Neural progenitor cell (in vitro differentiated cells): Measurements from ENCODE around the gene MVK.

Experiments used
- EZH2 ChIP-seq: fragments of 200-600 bp; sonication (generic); IDR thresholded peaks from 2 replicates; pipeline ENCODE4 v1.6.1; 2017; ENCODE audit warnings: antibody characterized with exemption, mild to moderate bottlenecking, moderate library complexity
- TF ChIP-seq, protein P1 (sequence below): fragments of 200-600 bp; sonication (generic); IDR thresholded peaks from 2 replicates; pipeline ENCODE4 v1.5.1; 2017; ENCODE audit warnings: antibody characterized with exemption, mild to moderate bottlenecking

DNA sequence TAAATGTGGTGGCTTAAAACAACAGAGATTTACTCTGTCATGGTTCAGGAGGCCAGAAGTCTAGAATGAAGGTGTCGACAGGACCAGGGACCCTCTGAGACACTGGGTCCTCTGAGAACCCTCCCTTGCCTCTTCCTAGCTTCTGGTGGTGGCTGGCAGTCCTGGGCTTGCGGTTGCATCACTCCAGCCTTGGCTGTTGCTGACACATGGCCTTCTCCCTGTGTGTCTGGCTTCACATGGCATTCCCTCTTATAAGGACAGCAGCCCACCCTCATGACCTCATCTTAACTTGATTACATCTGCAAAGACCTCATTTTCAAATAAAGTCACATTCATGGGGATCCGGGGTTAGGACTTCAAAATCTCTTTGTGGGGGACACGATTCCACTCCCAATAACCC, 36.9 kb downstream of the MVK start:
- TF ChIP-seq EZH2, result no peak
- TF ChIP-seq, protein P1, sequence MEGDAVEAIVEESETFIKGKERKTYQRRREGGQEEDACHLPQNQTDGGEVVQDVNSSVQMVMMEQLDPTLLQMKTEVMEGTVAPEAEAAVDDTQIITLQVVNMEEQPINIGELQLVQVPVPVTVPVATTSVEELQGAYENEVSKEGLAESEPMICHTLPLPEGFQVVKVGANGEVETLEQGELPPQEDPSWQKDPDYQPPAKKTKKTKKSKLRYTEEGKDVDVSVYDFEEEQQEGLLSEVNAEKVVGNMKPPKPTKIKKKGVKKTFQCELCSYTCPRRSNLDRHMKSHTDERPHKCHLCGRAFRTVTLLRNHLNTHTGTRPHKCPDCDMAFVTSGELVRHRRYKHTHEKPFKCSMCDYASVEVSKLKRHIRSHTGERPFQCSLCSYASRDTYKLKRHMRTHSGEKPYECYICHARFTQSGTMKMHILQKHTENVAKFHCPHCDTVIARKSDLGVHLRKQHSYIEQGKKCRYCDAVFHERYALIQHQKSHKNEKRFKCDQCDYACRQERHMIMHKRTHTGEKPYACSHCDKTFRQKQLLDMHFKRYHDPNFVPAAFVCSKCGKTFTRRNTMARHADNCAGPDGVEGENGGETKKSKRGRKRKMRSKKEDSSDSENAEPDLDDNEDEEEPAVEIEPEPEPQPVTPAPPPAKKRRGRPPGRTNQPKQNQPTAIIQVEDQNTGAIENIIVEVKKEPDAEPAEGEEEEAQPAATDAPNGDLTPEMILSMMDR, result no peak
